ENCODE data around the gene NCOA7.
"Not testable (repeated sequence)": the region's sequence is repeated elsewhere in the genome, so short reads cannot be mapped to it uniquely, and the experiment has no call there.

NCOA7 gene

GRCh38 chr6:125940247-125941041 lies 149.7 kb downstream of the NCOA7 start:
- in situ Hi-C loops (cut with HindIII; ENCODE audit: low pct_unique_long_range_greater_than_20kb, low sequenced_read_pairs): no loop called here
- TF ChIP-seq JUND (IDR thresholded peaks at IDR 0.05; ENCODE audit: low read depth): no peak
- no peak for DNase-seq (ENCODE audit: low read depth in 1 of 2, low spot score in 1 of 2)

- no peak for TF ChIP-seq JUND (IDR thresholded peaks at IDR 0.05; ENCODE audit: low read depth)
- in situ Hi-C loops (cut with HindIII; ENCODE audit: low pct_unique_long_range_greater_than_20kb, low sequenced_read_pairs): no loop called here
- no peak for DNase-seq (ENCODE audit: low read depth in 1 of 2, low spot score in 1 of 2)
Observed at GRCh38 chr6:125942672-125943527, 152.1 kb downstream of the NCOA7 start.

GRCh38 chr6:125943528-125944433 lies 153.0 kb downstream of the NCOA7 start:
- DNase-seq (ENCODE audit: low read depth in 1 of 2, low spot score in 1 of 2): no peak
- no peak for TF ChIP-seq JUND (IDR thresholded peaks at IDR 0.05; ENCODE audit: low read depth)
- in situ Hi-C loops (cut with HindIII; ENCODE audit: low pct_unique_long_range_greater_than_20kb, low sequenced_read_pairs): no loop called here

GRCh38 chr6:125944434-125944816 lies 153.7 kb downstream of the NCOA7 start:
- DNase-seq (ENCODE audit: low read depth in 1 of 2, low spot score in 1 of 2): peak in 1 of 2 experiments; percentile 23
- no peak for TF ChIP-seq JUND (IDR thresholded peaks at IDR 0.05; ENCODE audit: low read depth)
- in situ Hi-C loops (cut with HindIII; ENCODE audit: low pct_unique_long_range_greater_than_20kb, low sequenced_read_pairs): no loop called here

- no peak for TF ChIP-seq JUND (IDR thresholded peaks at IDR 0.05; ENCODE audit: low read depth)
- in situ Hi-C loops (cut with HindIII; ENCODE audit: low pct_unique_long_range_greater_than_20kb, low sequenced_read_pairs): no loop called here
Observed at GRCh38 chr6:125944896-125945295, 154.1 kb downstream of the NCOA7 start.

GRCh38 chr6:125945378-125946141 lies 154.8 kb downstream of the NCOA7 start:
- no peak for DNase-seq (ENCODE audit: low read depth in 1 of 2, low spot score in 1 of 2)
- in situ Hi-C loops (cut with HindIII; ENCODE audit: low pct_unique_long_range_greater_than_20kb, low sequenced_read_pairs): no loop called here
- no peak for TF ChIP-seq JUND (IDR thresholded peaks at IDR 0.05; ENCODE audit: low read depth)

More at GRCh38 chr6:125944896-125945295, 154.1 kb downstream of the NCOA7 start:
- DNase-seq (ENCODE audit: low read depth in 1 of 2, low spot score in 1 of 2): no peak

GRCh38 chr6:125947615-125948014 lies 156.9 kb downstream of the NCOA7 start:
- TF ChIP-seq JUND (IDR thresholded peaks at IDR 0.05; ENCODE audit: low read depth): no peak
- DNase-seq (ENCODE audit: low read depth in 1 of 2, low spot score in 1 of 2): no peak
- in situ Hi-C loops (cut with HindIII; ENCODE audit: low pct_unique_long_range_greater_than_20kb, low sequenced_read_pairs): no loop called here

DNA sequence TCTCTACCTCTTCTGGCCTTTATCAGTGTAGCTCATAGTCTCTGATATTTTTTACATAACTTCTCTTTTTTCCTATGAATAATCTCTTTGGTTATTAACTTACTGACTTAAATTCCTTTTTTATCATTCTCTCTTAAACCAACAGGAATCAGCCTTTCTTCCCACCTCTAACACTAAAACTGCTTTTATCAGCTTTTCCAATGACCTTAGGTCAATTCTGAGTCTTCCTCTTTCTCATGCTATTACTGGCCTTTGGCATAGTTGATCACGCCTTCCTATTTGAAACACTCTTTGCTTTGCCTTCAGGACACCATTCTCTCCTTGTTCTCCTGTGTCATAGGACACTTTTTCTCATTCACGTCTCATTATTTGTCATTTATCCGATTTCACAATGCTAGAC lies 157.7 kb downstream of the NCOA7 start:
- TF ChIP-seq JUND (IDR thresholded peaks at IDR 0.05; ENCODE audit: low read depth): no peak
- in situ Hi-C loops (cut with HindIII; ENCODE audit: low pct_unique_long_range_greater_than_20kb, low sequenced_read_pairs): no loop called here
- DNase-seq (ENCODE audit: low read depth in 1 of 2, low spot score in 1 of 2): no peak

DNA sequence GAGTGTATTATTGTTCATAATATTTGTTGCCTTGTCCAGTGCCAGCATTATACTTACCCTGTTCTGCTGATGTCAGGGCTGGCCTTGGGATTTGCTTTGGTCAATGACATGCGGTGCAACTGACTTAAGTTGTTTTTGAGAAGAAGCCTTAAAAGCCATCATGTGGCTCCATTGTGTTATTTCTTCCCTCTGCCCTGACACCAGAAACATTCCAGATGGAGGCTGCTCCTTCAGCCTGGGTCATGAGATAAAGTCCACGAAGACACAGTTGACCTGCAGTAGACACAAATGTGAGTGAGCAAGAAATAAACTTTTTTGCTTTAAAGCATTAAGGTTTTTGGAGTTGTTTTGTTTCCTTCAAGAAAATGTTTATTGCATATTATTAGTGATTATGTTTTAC lies 158.3 kb downstream of the NCOA7 start:
- TF ChIP-seq JUND (IDR thresholded peaks at IDR 0.05; ENCODE audit: low read depth): no peak
- in situ Hi-C loops (cut with HindIII; ENCODE audit: low pct_unique_long_range_greater_than_20kb, low sequenced_read_pairs): no loop called here
- DNase-seq (ENCODE audit: low read depth in 1 of 2, low spot score in 1 of 2): no peak

GRCh38 chr6:125950293-125950692 lies 159.5 kb downstream of the NCOA7 start:
- TF ChIP-seq JUND (IDR thresholded peaks at IDR 0.05; ENCODE audit: low read depth): no peak
- no peak for DNase-seq (ENCODE audit: low read depth in 1 of 2, low spot score in 1 of 2)
- in situ Hi-C loops (cut with HindIII; ENCODE audit: low pct_unique_long_range_greater_than_20kb, low sequenced_read_pairs): no loop called here

DNA sequence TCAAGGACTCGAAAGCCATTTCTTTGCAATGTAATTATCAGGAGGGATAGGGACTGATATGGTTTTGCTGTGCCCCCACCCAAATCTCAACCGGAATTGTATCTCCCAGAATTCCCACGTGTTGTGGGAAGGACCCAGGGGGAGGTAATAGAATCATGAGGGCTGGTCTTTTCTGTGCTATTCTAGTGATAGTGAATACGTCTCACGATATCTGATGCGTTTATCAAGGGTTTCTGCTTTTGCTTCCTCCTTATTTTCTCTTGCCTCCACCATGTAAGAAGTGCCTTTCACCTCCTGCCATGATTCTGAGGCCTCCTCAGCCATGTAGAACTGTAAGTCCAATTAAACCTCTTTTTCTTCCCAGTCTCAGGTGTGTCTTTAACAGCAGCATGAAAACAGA lies 160.0 kb downstream of the NCOA7 start:
- in situ Hi-C loops (cut with HindIII; ENCODE audit: low pct_unique_long_range_greater_than_20kb, low sequenced_read_pairs); DNase-seq (ENCODE audit: low read depth in 1 of 2, low spot score in 1 of 2): not testable (repeated sequence)

- no peak for TF ChIP-seq JUND (IDR thresholded peaks at IDR 0.05; ENCODE audit: low read depth)
- DNase-seq (ENCODE audit: low read depth in 1 of 2, low spot score in 1 of 2): no peak
- in situ Hi-C loops (cut with HindIII; ENCODE audit: low pct_unique_long_range_greater_than_20kb, low sequenced_read_pairs): no loop called here
Observed at GRCh38 chr6:125951323-125951722, 160.6 kb downstream of the NCOA7 start.

Data from T47D (cell line).